Neural progenitor cell (in vitro differentiated cells): ENCODE data around the gene ORAI1.

Source experiments
- CTCF ChIP-seq: fragments of 200-600 bp; sonication (generic); IDR thresholded peaks from 2 replicates; pipeline ENCODE4 v1.5.1; 2017; ENCODE audit warnings: antibody characterized with exemption, mild to moderate bottlenecking
- EZH2 ChIP-seq: fragments of 200-600 bp; sonication (generic); IDR thresholded peaks from 2 replicates; pipeline ENCODE4 v1.6.1; 2017; ENCODE audit warnings: antibody characterized with exemption, mild to moderate bottlenecking, moderate library complexity
- EZH2phosphoT487 ChIP-seq: fragments of 200-600 bp; sonication (generic); IDR thresholded peaks from 2 replicates; pipeline ENCODE4 v1.6.1; 2017; ENCODE audit warnings: antibody characterized with exemption

DNA sequence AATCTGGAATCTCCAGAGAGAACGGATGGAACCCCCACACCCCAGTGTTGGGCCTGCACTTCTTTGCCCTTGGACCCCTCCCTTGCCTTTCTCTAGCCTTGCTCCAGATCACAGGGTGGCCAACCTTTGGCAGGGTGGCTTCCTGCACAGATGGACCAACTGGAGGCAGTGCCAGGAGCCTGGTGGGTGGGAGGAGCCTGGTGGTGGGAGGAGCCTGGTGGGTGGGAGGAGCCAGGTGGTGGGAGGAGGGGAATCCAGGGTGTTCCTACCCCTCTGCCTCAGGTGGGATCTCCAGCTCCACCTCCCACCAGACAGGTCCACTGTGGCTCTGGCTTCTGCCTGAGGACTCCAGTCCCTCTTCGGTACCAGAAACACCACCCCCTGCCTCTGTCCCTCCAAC lies 15.0 kb upstream of the ORAI1 start:
- TF ChIP-seq EZH2 (no peak), CTCF (no peak), EZH2phosphoT487 (no peak)
